OCI-LY7 (cell line): Measurements from ENCODE around the gene CHD9NB. TPM values are rescaled to one million over a fixed set of nuclear protein-coding genes. Genes with fewer than 3 reads are reported as not detected.

ENCODE experiments used
- BruUV-seq: library from RNA; stranded (reverse); fragments of 400-500 nt; replicated peaks from 2 replicates; lab custom pipeline; 2021; lab: Mats Ljungman, UMichigan
- CTCF ChIA-PET: fragments of 300-600 bp; sonication (Branson Sonifier 250); formaldehyde crosslinking; loops from one replicate; lab custom pipeline; 2022; ENCODE audit warnings: antibody characterized with exemption; ENCODE audit not compliant: unreplicated experiment; lab: Charles Lee
- POLR2A ChIA-PET: fragments of 300-600 bp; sonication (Branson Sonifier 250); formaldehyde crosslinking; loops from one replicate; lab custom pipeline; 2022; ENCODE audit warnings: antibody characterized with exemption; lab: Charles Lee
- DNase-seq: peaks from one replicate; pipeline ENCODE4 v3.0.0-alpha.2; 2015; ENCODE audit warnings: low spot score
- H2AFZ ChIP-seq: fragments of 200-600 bp; sonication (generic), shearing (Covaris generic); 2 replicates; pipeline ENCODE4 v1.6.1; 2014; ENCODE audit warnings: mild to moderate bottlenecking, antibody characterized with exemption, low read length, moderate library complexity
- H3K27ac ChIP-seq: fragments of 200-600 bp; sonication (generic); 2 replicates; pipeline ENCODE4 v1.5.1; 2014; ENCODE audit warnings: mixed run types, low read depth, mild to moderate bottlenecking, moderate library complexity, low read length, inconsistent platforms; ENCODE audit not compliant: poor library complexity, severe bottlenecking
- H3K36me3 ChIP-seq: fragments of 200-600 bp; sonication (generic); 2 replicates; pipeline ENCODE4 v1.6.1; 2014; ENCODE audit warnings: mild to moderate bottlenecking, antibody characterized with exemption, low read length, moderate library complexity, mixed read lengths; ENCODE audit not compliant: insufficient read depth
- H3K4me1 ChIP-seq: fragments of 200-600 bp; sonication (generic); 2 replicates; pipeline ENCODE4 v1.5.1; 2014; ENCODE audit warnings: mild to moderate bottlenecking, low read length; ENCODE audit not compliant: insufficient read depth, poor library complexity, severe bottlenecking
- H3K4me2 ChIP-seq: fragments of 200-600 bp; sonication (generic); 2 replicates; pipeline ENCODE4 v1.6.1; 2014; ENCODE audit warnings: mild to moderate bottlenecking, low read length
- H3K4me3 ChIP-seq: fragments of 200-600 bp; sonication (generic); 2 replicates; pipeline ENCODE4 v1.5.1; 2014; ENCODE audit warnings: mild to moderate bottlenecking, low read depth, low read length; ENCODE audit not compliant: poor library complexity, severe bottlenecking
- H3K79me2 ChIP-seq: fragments of 200-600 bp; sonication (generic); 2 replicates; pipeline ENCODE4 v1.6.1; 2016; ENCODE audit warnings: low read depth, mild to moderate bottlenecking, low read length, moderate library complexity, mixed read lengths; ENCODE audit not compliant: insufficient read depth
- H3K9me2 ChIP-seq: fragments of 200-600 bp; sonication (generic); 2 replicates; pipeline ENCODE4 v1.6.1; 2016; ENCODE audit warnings: mild to moderate bottlenecking, low read length, mixed read lengths; ENCODE audit not compliant: insufficient read depth
- H3K9me3 ChIP-seq: fragments of 200-600 bp; sonication (generic); 2 replicates; pipeline ENCODE4 v1.6.1; 2014; ENCODE audit warnings: mild to moderate bottlenecking, mixed run types, low read length, mixed read lengths
- H4K20me1 ChIP-seq: fragments of 200-600 bp; sonication (generic); 2 replicates; pipeline ENCODE4 v1.6.1; 2014; ENCODE audit warnings: mild to moderate bottlenecking, antibody characterized with exemption, low read length, moderate library complexity, mixed read lengths; ENCODE audit not compliant: insufficient read depth
- EZH2phosphoT487 ChIP-seq: fragments of 200-600 bp; sonication (generic); IDR thresholded peaks from 2 replicates; pipeline ENCODE4 v1.6.1; 2018; ENCODE audit warnings: low read depth, borderline replicate concordance, mild to moderate bottlenecking, mixed run types, antibody characterized with exemption, low read length, moderate library complexity, mixed read lengths
- intact Hi-C: fragments of 100-400 bp; cut with micrococcal nuclease; formaldehyde crosslinking; loops from one replicate; pipeline ENCODE4 v1.10.0; 2022; ENCODE audit not compliant: unreplicated experiment
- total RNA-seq, 2 experiments: library from RNA; depleted of rRNA in 1 of 2; stranded (reverse); fragments of >200 nt in 1 of 2; shearing (Covaris generic) in 1 of 2; gene quantifications; 2 replicates each; pipeline ENCODE4 v1.2.3, GENCODE V29; 2014 to 2022
- TF ChIP-seq, protein P1 (sequence below): fragments of 200-600 bp; sonication (generic); conservative IDR thresholded peaks from 2 replicates; pipeline ENCODE4 v1.5.1; 2014; ENCODE audit warnings: mild to moderate bottlenecking, antibody characterized with exemption, low read length, moderate library complexity, mixed read lengths

CHD9NB gene
- total RNA-seq, 2 experiments from 2014 or later, result not detected

DNA sequence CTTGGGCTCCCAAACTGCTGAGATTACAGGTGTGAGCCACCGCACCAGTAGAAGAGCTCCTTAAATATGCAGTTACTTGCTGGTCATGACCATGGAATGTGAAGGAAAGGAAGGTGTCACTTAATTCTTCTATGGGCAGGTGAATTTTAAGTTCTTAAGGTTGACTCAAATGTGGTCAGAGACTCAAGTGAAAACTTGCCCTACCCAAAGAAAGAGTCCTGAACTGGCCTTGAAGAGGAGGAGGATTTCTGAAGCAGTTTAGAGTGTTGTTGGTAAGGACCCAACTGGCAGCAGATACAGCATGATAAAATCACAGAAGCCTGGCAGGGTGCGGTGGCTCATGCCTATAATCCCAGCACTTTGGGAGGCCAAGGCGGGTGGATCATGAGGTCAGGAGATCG is 31.4 kb upstream of the CHD9NB start:
- H3K79me2 ChIP-seq, result peaks cover 23% of the 10 kb centered on the region
- no peaks in the 10 kb centered on the region for H4K20me1 ChIP-seq
- no peaks in the 10 kb centered on the region for H3K9me2 ChIP-seq
- no TSS peak for BruUV-seq
- H3K27ac ChIP-seq, result no peak overlapping the region
- DNase-seq, result no peak
- peaks cover 31% of the 10 kb centered on the region for H3K36me3 ChIP-seq
- no peak overlapping the region for H3K4me3 ChIP-seq
- TF ChIP-seq, protein P1, sequence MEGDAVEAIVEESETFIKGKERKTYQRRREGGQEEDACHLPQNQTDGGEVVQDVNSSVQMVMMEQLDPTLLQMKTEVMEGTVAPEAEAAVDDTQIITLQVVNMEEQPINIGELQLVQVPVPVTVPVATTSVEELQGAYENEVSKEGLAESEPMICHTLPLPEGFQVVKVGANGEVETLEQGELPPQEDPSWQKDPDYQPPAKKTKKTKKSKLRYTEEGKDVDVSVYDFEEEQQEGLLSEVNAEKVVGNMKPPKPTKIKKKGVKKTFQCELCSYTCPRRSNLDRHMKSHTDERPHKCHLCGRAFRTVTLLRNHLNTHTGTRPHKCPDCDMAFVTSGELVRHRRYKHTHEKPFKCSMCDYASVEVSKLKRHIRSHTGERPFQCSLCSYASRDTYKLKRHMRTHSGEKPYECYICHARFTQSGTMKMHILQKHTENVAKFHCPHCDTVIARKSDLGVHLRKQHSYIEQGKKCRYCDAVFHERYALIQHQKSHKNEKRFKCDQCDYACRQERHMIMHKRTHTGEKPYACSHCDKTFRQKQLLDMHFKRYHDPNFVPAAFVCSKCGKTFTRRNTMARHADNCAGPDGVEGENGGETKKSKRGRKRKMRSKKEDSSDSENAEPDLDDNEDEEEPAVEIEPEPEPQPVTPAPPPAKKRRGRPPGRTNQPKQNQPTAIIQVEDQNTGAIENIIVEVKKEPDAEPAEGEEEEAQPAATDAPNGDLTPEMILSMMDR, result no peak
- TF ChIP-seq EZH2phosphoT487, result no peak
- H3K9me3 ChIP-seq, result no peaks in the 10 kb centered on the region
- ChIA-PET POLR2A (interaction anchor here (0.6 to 1.9 kb wide), 5 partner anchors 10 to 1040 kb away, joined by 3 to 10 read pairs (median 5); no protein-coding TSS in a partner anchor), CTCF (no interaction called here)
- no peak overlapping the region for H2AFZ ChIP-seq
- H3K4me2 ChIP-seq, result no peak overlapping the region
- peaks cover 32% of the 10 kb centered on the region for H3K4me1 ChIP-seq
- intact Hi-C loops, result no loop called here

DNA sequence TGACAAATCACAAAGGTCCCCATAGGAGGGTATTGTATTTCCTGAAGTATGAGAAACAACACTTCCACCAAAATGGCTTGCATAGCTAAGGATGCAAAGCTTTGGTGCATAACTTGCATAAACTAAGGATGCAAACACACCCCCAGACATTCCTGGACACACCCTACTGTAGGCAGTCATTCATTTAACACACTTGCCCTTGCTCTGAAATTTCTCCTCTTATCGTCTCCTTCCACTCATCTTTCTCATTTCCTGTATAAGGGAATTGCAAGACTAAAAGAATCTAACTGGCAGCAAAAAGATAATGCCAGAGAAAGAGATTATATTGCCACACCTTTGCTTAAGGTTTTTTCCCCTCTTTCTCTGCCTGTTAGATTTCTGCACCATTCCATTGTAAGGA is 30.4 kb upstream of the CHD9NB start:
- H3K9me3 ChIP-seq, result peaks cover 3% of the 10 kb centered on the region; the same call in 1 of the 2 replicates
- no peak for DNase-seq
- peaks cover 40% of the 10 kb centered on the region for H3K36me3 ChIP-seq
- H2AFZ ChIP-seq, result no peak overlapping the region
- intact Hi-C loops, result no loop called here
- no peak overlapping the region for H3K4me3 ChIP-seq
- ChIA-PET POLR2A (interaction anchor here (0.6 to 1.9 kb wide), 6 partner anchors 8 to 18 kb away, joined by 3 to 10 read pairs (median 3); no protein-coding TSS in a partner anchor), CTCF (no interaction called here)
- H3K9me2 ChIP-seq, result no peaks in the 10 kb centered on the region
- no peak overlapping the region for H3K27ac ChIP-seq
- peaks cover 32% of the 10 kb centered on the region for H3K79me2 ChIP-seq
- no TSS peak for BruUV-seq
- TF ChIP-seq, protein P1, result no peak
- no peak for TF ChIP-seq EZH2phosphoT487
- H3K4me1 ChIP-seq, result peaks cover 32% of the 10 kb centered on the region
- no peak overlapping the region for H3K4me2 ChIP-seq
- H4K20me1 ChIP-seq, result no peaks in the 10 kb centered on the region

GRCh38 chr16:53082509-53082908 is 29.8 kb upstream of the CHD9NB start:
- Histone ChIP-seq H3K27ac (no peak overlapping the region), H3K36me3 (peaks cover 43% of the 10 kb centered on the region), H3K9me3 (peaks cover 3% of the 10 kb centered on the region; the same call in 1 of the 2 replicates), H3K9me2 (no peaks in the 10 kb centered on the region), H3K79me2 (peaks cover 38% of the 10 kb centered on the region), H3K4me3 (no peak overlapping the region), H4K20me1 (no peaks in the 10 kb centered on the region), H3K4me2 (no peak overlapping the region), H2AFZ (no peak overlapping the region), H3K4me1 (peaks cover 32% of the 10 kb centered on the region)
- no peak for TF ChIP-seq EZH2phosphoT487
- TF ChIP-seq, protein P1, result no peak
- no TSS peak for BruUV-seq
- no peak for DNase-seq
- ChIA-PET POLR2A (interaction anchor here (0.6 to 1.9 kb wide), 5 partner anchors 9 to 125 kb away, joined by 3 to 10 read pairs (median 3); no protein-coding TSS in a partner anchor), CTCF (no interaction called here)
- intact Hi-C loops, result no loop called here
